Measurements from ENCODE around the gene CLCN2.

The CLCN2 gene

GRCh38 chr3:184332370-184333090, 28.9 kb downstream of the CLCN2 start:
- Mint-ChIP-seq H3K27ac (peak overlapping the region; percentile 12 to 24), H3K27me3 (no peaks in the 10 kb centered on the region), H3K9me3 (no peaks in the 10 kb centered on the region), H3K4me3 (no peak overlapping the region), H3K4me1 (peaks cover 85% of the 10 kb centered on the region)
- DNase-seq (no peak), ATAC-seq (no peak)

- Mint-ChIP-seq H3K27me3 (no peaks in the 10 kb centered on the region), H3K9me3 (no peaks in the 10 kb centered on the region), H3K4me3 (no peak overlapping the region), H3K4me1 (peaks cover 85% of the 10 kb centered on the region), H3K27ac (no peak overlapping the region)
- ATAC-seq (no peak), DNase-seq (no peak)
Measured at GRCh38 chr3:184328516-184328915, 32.9 kb downstream of the CLCN2 start.

- Mint-ChIP-seq H3K4me3 (no peak overlapping the region), H3K9me3 (no peaks in the 10 kb centered on the region), H3K27me3 (no peaks in the 10 kb centered on the region), H3K4me1 (peaks cover 83% of the 10 kb centered on the region), H3K27ac (peak overlapping the region in 1 of 2 donors; percentile 68)
- DNase-seq = no peak
- ATAC-seq = no peak
Measured at GRCh38 chr3:184327171-184327570, 34.2 kb downstream of the CLCN2 start.

- Mint-ChIP-seq H3K9me3 (no peaks in the 10 kb centered on the region), H3K27me3 (no peaks in the 10 kb centered on the region), H3K4me3 (no peak overlapping the region), H3K27ac (peak overlapping the region in 1 of 2 donors; percentile 66), H3K4me1 (peaks cover 78% of the 10 kb centered on the region)
- ATAC-seq (peak; percentile 70), DNase-seq (no peak)
Measured at GRCh38 chr3:184325715-184326369, 35.6 kb downstream of the CLCN2 start.

GRCh38 chr3:184325269-184325668, 36.1 kb downstream of the CLCN2 start:
- DNase-seq = no peak
- H3K4me3 Mint-ChIP-seq = no peak overlapping the region
- ATAC-seq = no peak
- no peaks in the 10 kb centered on the region for H3K27me3 Mint-ChIP-seq
- peaks cover 77% of the 10 kb centered on the region for H3K4me1 Mint-ChIP-seq
- peak overlapping the region; percentile 30 to 66 for H3K27ac Mint-ChIP-seq
- H3K9me3 Mint-ChIP-seq = no peaks in the 10 kb centered on the region

GRCh38 chr3:184323696-184324095, 37.7 kb downstream of the CLCN2 start:
- ATAC-seq = no peak
- H3K27me3 Mint-ChIP-seq = no peaks in the 10 kb centered on the region

GRCh38 chr3:184322731-184323487, 38.5 kb downstream of the CLCN2 start:
- no peak overlapping the region for H3K4me3 Mint-ChIP-seq
- H3K27ac Mint-ChIP-seq = peak overlapping the region in 1 of 2 donors; percentile 93
- ATAC-seq = no peak
- no peaks in the 10 kb centered on the region for H3K27me3 Mint-ChIP-seq
- no peaks in the 10 kb centered on the region for H3K9me3 Mint-ChIP-seq
- no peak for DNase-seq
- peaks cover 77% of the 10 kb centered on the region for H3K4me1 Mint-ChIP-seq

More at GRCh38 chr3:184323696-184324095, 37.7 kb downstream of the CLCN2 start:
- Mint-ChIP-seq H3K27ac (peak overlapping the region in 1 of 2 donors; percentile 93), H3K4me3 (no peak overlapping the region), H3K4me1 (peaks cover 77% of the 10 kb centered on the region), H3K9me3 (no peaks in the 10 kb centered on the region)
- no peak for DNase-seq

- no peaks in the 10 kb centered on the region for H3K9me3 Mint-ChIP-seq
- no peak for ATAC-seq
- peak overlapping the region; percentile 63 to 81 for H3K27ac Mint-ChIP-seq
- no peaks in the 10 kb centered on the region for H3K27me3 Mint-ChIP-seq
- H3K4me1 Mint-ChIP-seq = peaks cover 77% of the 10 kb centered on the region
- H3K4me3 Mint-ChIP-seq = no peak overlapping the region
- no peak for DNase-seq
Measured at GRCh38 chr3:184321666-184322065, 39.7 kb downstream of the CLCN2 start.

- Mint-ChIP-seq H3K4me1 (peaks cover 77% of the 10 kb centered on the region), H3K27me3 (no peaks in the 10 kb centered on the region), H3K4me3 (no peak overlapping the region), H3K27ac (peak overlapping the region; percentile 43 to 55), H3K9me3 (no peaks in the 10 kb centered on the region)
- ATAC-seq (peak; percentile 57), DNase-seq (peak in 1 of 2 donors; percentile 30)
Measured at GRCh38 chr3:184320104-184320445, 41.3 kb downstream of the CLCN2 start.

- H3K4me3 Mint-ChIP-seq = peak overlapping the region; percentile 55 to 78
- no peaks in the 10 kb centered on the region for H3K27me3 Mint-ChIP-seq
- ATAC-seq = no peak
- H3K9me3 Mint-ChIP-seq = no peaks in the 10 kb centered on the region
- peaks cover 51% of the 10 kb centered on the region for H3K4me1 Mint-ChIP-seq
- peak overlapping the region; percentile 24 to 86 for H3K27ac Mint-ChIP-seq
- DNase-seq = no peak
Measured at GRCh38 chr3:184317201-184317600, 44.2 kb downstream of the CLCN2 start.

GRCh38 chr3:184316792-184317191, 44.6 kb downstream of the CLCN2 start:
- peak overlapping the region; percentile 71 to 90 for H3K27ac Mint-ChIP-seq
- DNase-seq = no peak
- H3K9me3 Mint-ChIP-seq = no peaks in the 10 kb centered on the region
- no peaks in the 10 kb centered on the region for H3K27me3 Mint-ChIP-seq
- no peak for ATAC-seq
- H3K4me1 Mint-ChIP-seq = peaks cover 47% of the 10 kb centered on the region
- H3K4me3 Mint-ChIP-seq = peak overlapping the region; percentile 67 to 78

GRCh38 chr3:184315871-184316661, 45.3 kb downstream of the CLCN2 start:
- Mint-ChIP-seq H3K27ac (peak overlapping the region; percentile 71 to 94), H3K4me3 (peak overlapping the region; percentile 67 to 78), H3K9me3 (no peaks in the 10 kb centered on the region), H3K27me3 (no peaks in the 10 kb centered on the region), H3K4me1 (peaks cover 42% of the 10 kb centered on the region)
- ATAC-seq = peak; percentile 2
- no peak for DNase-seq

GRCh38 chr3:184315543-184315867, 45.9 kb downstream of the CLCN2 start:
- DNase-seq (no peak), ATAC-seq (peak; percentile 10)
- Mint-ChIP-seq H3K9me3 (no peaks in the 10 kb centered on the region), H3K4me3 (peak overlapping the region; percentile 67 to 78), H3K27ac (peak overlapping the region; percentile 71 to 94), H3K27me3 (no peaks in the 10 kb centered on the region), H3K4me1 (peaks cover 42% of the 10 kb centered on the region)

- peak overlapping the region; percentile 74 to 89 for H3K4me3 Mint-ChIP-seq
- H3K27ac Mint-ChIP-seq = peak overlapping the region; percentile 94 to 95
- H3K27me3 Mint-ChIP-seq = no peaks in the 10 kb centered on the region
- H3K9me3 Mint-ChIP-seq = no peaks in the 10 kb centered on the region
- ATAC-seq (peak; percentile 67), DNase-seq (peak; percentile 55 to 62)
- peaks cover 42% of the 10 kb centered on the region for H3K4me1 Mint-ChIP-seq
Measured at GRCh38 chr3:184314700-184315542, 46.5 kb downstream of the CLCN2 start.

- Mint-ChIP-seq H3K9me3 (no peaks in the 10 kb centered on the region), H3K4me3 (peak within 1 kb of the TSS; percentile 74 to 89), H3K27ac (peak within 1 kb of the TSS; percentile 94 to 95), H3K27me3 (no peaks in the 10 kb centered on the region), H3K4me1 (peaks cover 36% of the 10 kb centered on the region)
- DNase-seq = peak; percentile 90 to 91
- peak; percentile 89 for ATAC-seq
Measured at GRCh38 chr3:184314363-184314699, 47.1 kb downstream of the CLCN2 start, which contains the start of gene EIF4G1. TSS of gene EIF4G1 (plus strand) at chr3:184314606. CDS start at chr3:184315797, 1,191 bp downstream.
